WTC11 (cell line): ENCODE measurements around the gene ICOS. TPM values are rescaled to one million over a fixed set of nuclear protein-coding genes. Genes with fewer than 3 reads are reported as not detected.

Experiments used
- ATAC-seq: fragments of 200-7000 bp; cut with Tn5 transposase; 2 replicates; pipeline ENCODE4 v1.10.0; 2021; ENCODE audit warnings: mild to moderate bottlenecking, moderate library complexity
- CTCF ChIA-PET: fragments of 300-600 bp; sonication (Branson Sonifier 250); formaldehyde crosslinking; loops from one replicate; lab custom pipeline; 2021; ENCODE audit warnings: antibody characterized with exemption; lab: Charles Lee
- POLR2A ChIA-PET: fragments of 350-600 bp; sonication (Branson Sonifier 250); formaldehyde crosslinking; loops from one replicate; lab custom pipeline; 2021; ENCODE audit warnings: antibody characterized with exemption; lab: Charles Lee
- DNase-seq: peaks from one replicate; pipeline ENCODE4 v3.0.0; 2021; ENCODE audit warnings: low spot score
- H3K27ac Mint-ChIP-seq: 2 replicates; pipeline ENCODE4 v1.8.0; 2021; ENCODE audit warnings: mixed read lengths
- H3K27me3 Mint-ChIP-seq: 2 replicates; pipeline ENCODE4 v1.8.0; 2021; ENCODE audit warnings: low read depth, mild to moderate bottlenecking, moderate library complexity, mixed read lengths
- H3K36me3 Mint-ChIP-seq: 2 replicates; pipeline ENCODE4 v1.8.0; 2021; ENCODE audit warnings: mixed read lengths
- H3K4me1 Mint-ChIP-seq: 2 replicates; pipeline ENCODE4 v1.8.0; 2022; ENCODE audit warnings: mixed read lengths
- H3K4me3 Mint-ChIP-seq: 2 replicates; pipeline ENCODE4 v1.8.0; 2021; ENCODE audit warnings: mild to moderate bottlenecking, moderate library complexity, mixed read lengths
- H3K9me3 Mint-ChIP-seq: 2 replicates; pipeline ENCODE4 v1.8.0; 2021; ENCODE audit warnings: mixed read lengths
- AFF4 ChIP-seq: sonication (generic); formaldehyde crosslinking; IDR thresholded peaks from 2 replicates; pipeline ENCODE4 v1.8.1; 2023; ENCODE audit warnings: mild to moderate bottlenecking, missing genetic modification reagents, borderline replicate concordance
- CBFB ChIP-seq: sonication (generic); formaldehyde crosslinking; IDR thresholded peaks from 2 replicates; pipeline ENCODE4 v1.8.1; 2022; ENCODE audit warnings: mild to moderate bottlenecking, low read depth, missing genetic modification reagents
- E2F4 ChIP-seq: sonication (generic); formaldehyde crosslinking; IDR thresholded peaks from 2 replicates; pipeline ENCODE4 v1.8.1; 2022; ENCODE audit warnings: low read depth, mild to moderate bottlenecking, moderate library complexity, missing genetic modification reagents, borderline replicate concordance
- E2F5 ChIP-seq: sonication (generic); formaldehyde crosslinking; IDR thresholded peaks from 2 replicates; pipeline ENCODE4 v1.8.1; 2022; ENCODE audit warnings: mild to moderate bottlenecking, moderate library complexity, missing genetic modification reagents
- ESRRA ChIP-seq: sonication (generic); formaldehyde crosslinking; IDR thresholded peaks from 2 replicates; pipeline ENCODE4 v1.8.1; 2022; ENCODE audit warnings: mild to moderate bottlenecking, missing genetic modification reagents, borderline replicate concordance
- FOXP4 ChIP-seq: sonication (generic); formaldehyde crosslinking; IDR thresholded peaks from 2 replicates; pipeline ENCODE4 v1.8.0; 2022; ENCODE audit warnings: mild to moderate bottlenecking, missing genetic modification reagents
- HMGA2 ChIP-seq: fragments of 250-450 bp; sonication (Bioruptor Pico); IDR thresholded peaks from 2 replicates; pipeline ENCODE4 v1.4.0; 2021; ENCODE audit warnings: mild to moderate bottlenecking, moderate library complexity
- IRF2 ChIP-seq: sonication (generic); formaldehyde crosslinking; IDR thresholded peaks from 2 replicates; pipeline ENCODE4 v1.8.0; 2022; ENCODE audit warnings: low read depth, missing genetic modification reagents, borderline replicate concordance
- MLX ChIP-seq: sonication (generic); formaldehyde crosslinking; IDR thresholded peaks from 2 replicates; pipeline ENCODE4 v1.8.1; 2023; ENCODE audit warnings: mild to moderate bottlenecking, missing genetic modification reagents, moderate library complexity
- MXD4 ChIP-seq: fragments of 250-450 bp; sonication (Bioruptor Pico); IDR thresholded peaks from 2 replicates; pipeline ENCODE4 v1.8.0; 2021; ENCODE audit warnings: mild to moderate bottlenecking, moderate library complexity, borderline replicate concordance
- NFYB ChIP-seq: sonication (generic); formaldehyde crosslinking; conservative IDR thresholded peaks from 2 replicates; pipeline ENCODE4 v1.8.0; 2022; ENCODE audit warnings: low read depth, missing genetic modification reagents
- RORB ChIP-seq: fragments of 250-450 bp; sonication (Bioruptor Pico); IDR thresholded peaks from 2 replicates; pipeline ENCODE4 v1.9.0; 2021; ENCODE audit warnings: mild to moderate bottlenecking
- STAT6 ChIP-seq: sonication (generic); formaldehyde crosslinking; conservative IDR thresholded peaks from 2 replicates; pipeline ENCODE4 v1.8.1; 2023; ENCODE audit warnings: mild to moderate bottlenecking, low read depth, missing genetic modification reagents, moderate library complexity
- TEAD1 ChIP-seq: sonication (generic); formaldehyde crosslinking; IDR thresholded peaks from 2 replicates; pipeline ENCODE4 v1.8.0; 2022; ENCODE audit warnings: mild to moderate bottlenecking, missing genetic modification reagents
- ZNF138 ChIP-seq: sonication (generic); formaldehyde crosslinking; conservative IDR thresholded peaks from 2 replicates; pipeline ENCODE4 v1.8.1; 2022; ENCODE audit warnings: mild to moderate bottlenecking, moderate library complexity, missing genetic modification reagents
- ZNF219 ChIP-seq: sonication (generic); formaldehyde crosslinking; IDR thresholded peaks from 2 replicates; pipeline ENCODE4 v1.8.0; 2023; ENCODE audit warnings: missing genetic modification reagents, mild to moderate bottlenecking, borderline replicate concordance
- ZNF281 ChIP-seq: sonication (generic); formaldehyde crosslinking; IDR thresholded peaks from 2 replicates; pipeline ENCODE4 v1.8.0; 2023; ENCODE audit warnings: mild to moderate bottlenecking, missing genetic modification reagents
- ZNF423 ChIP-seq: fragments of 250-450 bp; sonication (Bioruptor Pico); IDR thresholded peaks from 2 replicates; pipeline ENCODE4 v2.1.2; 2022; ENCODE audit warnings: mild to moderate bottlenecking, moderate library complexity
- total RNA-seq: library from RNA; stranded (reverse); gene quantifications from 3 replicates; pipeline ENCODE4 v1.2.3, GENCODE V29; 2021

The ICOS gene
- total RNA-seq, 1 experiment from 2014 or later: 0.11 TPM

- Mint-ChIP-seq H3K4me1 (peaks cover 13% of the 10 kb centered on the region), H3K27me3 (no peaks in the 10 kb centered on the region), H3K36me3 (no peaks in the 10 kb centered on the region), H3K4me3 (no peak overlapping the region), H3K27ac (no peak overlapping the region), H3K9me3 (peaks cover 6% of the 10 kb centered on the region; the same call in 1 of the 2 replicates)
- no peak for DNase-seq
- ATAC-seq: no peak
- ChIA-PET CTCF (no interaction called here), POLR2A (no interaction called here)
- TF ChIP-seq ZNF423 (no peak), RORB (CRISPR knock-in tag) (no peak), CBFB (CRISPR knock-in tag) (no peak), E2F5 (CRISPR knock-in tag) (no peak), HMGA2 (CRISPR knock-in tag) (no peak), MXD4 (CRISPR knock-in tag) (no peak), ZNF219 (CRISPR knock-in tag) (no peak), ZNF138 (CRISPR knock-in tag) (no peak), AFF4 (CRISPR knock-in tag) (no peak), STAT6 (CRISPR knock-in tag) (no peak), IRF2 (no peak), MLX (CRISPR knock-in tag) (no peak)
These were observed 386 bp downstream of the ICOS start for GRCh38 chr2:203936949-203937348.

GRCh38 chr2:203937788-203938187 lies 1.2 kb downstream of the ICOS start:
- ChIA-PET CTCF (no interaction called here), POLR2A (no interaction called here)
- ATAC-seq (no peak), DNase-seq (no peak)
- Mint-ChIP-seq H3K4me3 (no peak overlapping the region), H3K27ac (no peak overlapping the region), H3K4me1 (peaks cover 13% of the 10 kb centered on the region), H3K9me3 (peaks cover 7% of the 10 kb centered on the region), H3K27me3 (no peaks in the 10 kb centered on the region), H3K36me3 (no peaks in the 10 kb centered on the region)
- TF ChIP-seq NFYB (no peak), E2F4 (CRISPR knock-in tag) (no peak), ESRRA (no peak), FOXP4 (CRISPR knock-in tag) (no peak), TEAD1 (no peak), ZNF281 (CRISPR knock-in tag) (no peak)
